Activated CD4-positive, alpha-beta T cell treated with anti-CD3 and anti-CD28 coated beads, Interleukin-2, amount 50 U/mL, for 16 hours (primary cell): ENCODE results near the gene LZTR1.

Experiments used
- DNase-seq: peaks from one replicate; pipeline ENCODE4 v3.0.0-alpha.2; 2020

The LZTR1 gene

GRCh38 chr22:20983081-20983771, 1.1 kb downstream of the LZTR1 start:
- DNase-seq: no peak

DNA sequence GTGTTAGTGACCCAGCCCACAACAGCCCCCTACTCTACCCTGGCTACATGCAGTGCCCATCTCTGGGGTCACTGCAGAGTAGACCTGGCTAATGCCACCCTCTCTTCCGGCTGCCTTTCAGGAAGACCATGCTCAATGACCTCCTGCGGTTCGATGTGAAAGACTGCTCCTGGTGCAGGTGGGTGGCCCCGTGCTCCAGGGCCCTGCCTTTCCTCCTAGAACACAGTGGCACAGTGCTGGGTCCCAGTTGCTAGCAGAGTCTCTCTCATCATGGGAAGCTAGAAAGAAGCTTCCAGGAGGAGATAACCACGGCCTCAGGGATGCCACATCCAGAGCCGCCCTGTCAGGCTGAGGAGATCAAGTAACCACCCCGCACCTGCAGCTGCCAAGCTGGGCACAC, 3.6 kb downstream of the LZTR1 start:
- no peak for DNase-seq

GRCh38 chr22:20986365-20986764, 4.3 kb downstream of the LZTR1 start:
- no peak for DNase-seq

DNA sequence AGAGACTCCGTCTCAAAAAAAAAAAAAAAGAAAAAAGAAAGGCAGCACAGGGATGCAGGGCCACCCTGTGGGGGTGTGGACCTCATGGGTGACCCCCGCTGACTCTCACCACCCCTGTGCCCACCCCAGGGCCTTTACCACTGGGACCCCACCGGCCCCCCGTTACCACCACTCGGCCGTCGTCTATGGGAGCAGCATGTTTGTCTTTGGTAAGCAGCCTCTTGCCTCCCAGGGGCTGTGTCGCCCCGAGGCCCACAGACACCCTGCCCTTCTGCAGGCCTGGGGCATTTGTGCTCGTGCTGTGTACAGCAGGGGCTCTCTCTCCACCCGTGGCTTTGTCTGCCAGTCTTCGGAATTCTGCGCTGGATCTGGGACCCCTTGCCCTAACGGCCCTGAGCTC, 5.3 kb downstream of the LZTR1 start:
- DNase-seq: no peak

- DNase-seq: no peak
Measured at GRCh38 chr22:20988573-20989322, 6.7 kb downstream of the LZTR1 start.

DNA sequence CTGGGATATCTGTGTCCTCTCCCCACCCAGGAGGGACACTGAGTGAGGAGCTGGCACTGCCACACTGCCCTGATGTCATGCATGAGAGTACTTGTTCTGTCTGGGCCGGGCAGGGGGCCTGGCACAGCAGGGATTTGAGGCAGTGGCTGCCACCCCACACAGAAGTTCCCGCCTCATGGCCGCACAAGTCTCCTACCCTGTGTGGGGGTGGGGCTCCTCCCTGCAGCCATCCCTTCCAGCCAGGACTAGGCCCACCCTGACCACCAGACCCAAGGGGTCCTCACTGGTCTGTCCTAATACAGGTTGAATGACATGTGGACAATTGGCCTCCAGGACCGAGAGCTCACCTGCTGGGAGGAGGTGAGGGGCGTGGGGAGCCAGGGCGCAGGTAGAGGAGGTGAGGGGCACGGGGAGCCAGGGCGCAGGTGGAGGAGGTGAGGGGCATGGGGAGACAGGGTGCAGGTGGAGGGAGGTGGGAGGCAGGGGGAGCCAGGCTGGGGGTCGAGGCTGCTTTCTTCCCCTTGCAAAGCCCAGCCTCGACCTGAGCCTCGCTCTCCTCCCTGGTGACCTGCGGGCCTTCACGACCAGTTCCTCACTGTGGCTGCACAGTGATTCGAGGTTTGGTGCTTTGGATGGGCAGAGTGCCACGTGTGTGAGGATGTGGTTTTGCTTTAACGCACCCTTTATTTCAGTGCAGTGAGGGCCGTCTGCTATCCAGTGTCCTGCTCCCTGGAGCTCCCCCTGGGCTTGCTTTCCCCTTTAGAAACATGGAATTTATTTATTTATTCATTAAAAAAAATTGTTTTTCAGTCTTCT, 7.4 kb downstream of the LZTR1 start:
- no peak for DNase-seq

DNA sequence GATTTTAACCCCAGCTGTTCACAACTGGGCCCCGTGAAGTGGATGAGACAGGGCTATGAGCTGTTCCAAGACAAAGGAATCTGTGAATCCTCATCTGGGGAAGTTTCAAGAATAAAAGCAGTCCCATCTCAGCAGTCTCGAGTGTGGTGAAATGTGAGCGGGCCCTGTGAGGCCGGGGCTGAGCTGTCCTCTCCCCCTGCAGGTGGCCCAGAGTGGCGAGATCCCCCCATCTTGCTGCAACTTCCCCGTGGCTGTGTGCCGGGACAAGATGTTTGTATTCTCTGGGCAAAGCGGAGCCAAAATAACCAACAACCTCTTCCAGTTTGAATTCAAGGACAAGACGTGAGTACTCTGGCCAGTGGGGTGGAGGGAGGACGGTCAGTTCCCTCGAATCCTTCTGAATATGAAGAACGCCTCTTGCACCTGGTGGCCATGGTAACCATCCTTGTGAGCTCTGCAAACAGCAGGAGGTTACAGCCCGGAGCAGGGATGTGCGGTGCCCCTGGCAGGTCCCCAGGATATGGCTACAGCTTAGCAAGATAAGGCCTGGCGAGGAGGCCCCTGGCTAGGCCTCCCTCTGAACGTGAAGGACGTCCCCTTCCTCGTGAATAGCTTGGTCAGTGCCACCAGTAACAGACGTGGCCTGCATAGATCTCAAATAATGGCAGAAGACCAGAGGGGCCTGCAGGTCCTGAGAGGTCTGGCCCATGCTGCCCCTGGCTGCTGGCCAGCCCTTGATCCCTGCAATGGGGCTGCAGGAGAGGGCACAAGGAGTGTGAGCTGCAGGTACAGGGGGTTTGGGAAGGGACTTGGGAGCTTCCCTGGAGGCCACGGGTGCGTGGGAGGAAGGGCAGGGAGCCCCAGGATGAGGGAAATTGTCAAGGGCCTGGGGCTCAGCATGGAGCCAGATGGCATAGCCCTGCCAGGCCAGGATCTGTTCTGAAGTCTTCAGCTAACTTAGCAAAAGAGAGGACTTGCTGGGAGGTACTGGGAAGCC, 8.4 kb downstream of the LZTR1 start:
- no peak for DNase-seq

DNA sequence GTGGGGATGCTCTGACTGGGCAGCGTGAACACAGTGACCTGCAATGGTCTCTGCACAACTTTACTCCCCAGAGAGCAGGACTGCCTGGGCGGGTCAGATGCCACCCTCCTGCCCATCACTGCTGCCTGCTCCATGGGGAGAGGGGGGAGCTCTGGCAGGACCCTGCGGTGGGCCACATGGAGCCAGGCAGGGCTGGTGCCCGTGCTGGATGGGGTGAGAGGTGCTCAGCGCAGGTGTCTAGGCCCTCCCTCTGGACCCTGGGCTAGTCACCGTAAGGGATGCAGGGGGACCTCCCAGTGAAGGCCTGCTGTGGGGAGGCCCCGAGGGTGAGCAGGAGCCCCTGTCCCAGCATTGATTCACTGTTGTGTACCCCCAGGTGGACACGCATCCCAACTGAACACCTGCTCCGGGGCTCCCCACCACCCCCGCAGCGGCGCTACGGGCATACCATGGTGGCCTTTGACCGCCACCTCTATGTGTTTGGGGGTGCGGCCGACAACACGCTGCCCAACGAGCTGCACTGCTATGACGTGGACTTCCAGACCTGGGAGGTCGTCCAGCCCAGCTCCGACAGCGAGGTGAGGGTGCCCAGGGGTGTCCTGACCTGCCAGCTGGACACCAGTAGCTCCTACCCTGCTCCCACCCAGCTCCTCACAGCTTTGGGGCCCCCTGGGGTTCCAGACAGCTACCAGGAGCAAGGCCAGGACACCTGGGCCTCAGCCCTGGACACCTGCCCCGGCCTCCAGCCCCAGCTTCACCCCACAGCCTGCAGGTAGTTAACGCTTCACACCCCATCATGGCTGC, 9.4 kb downstream of the LZTR1 start:
- DNase-seq: no peak

GRCh38 chr22:20992056-20992442, 10.0 kb downstream of the LZTR1 start:
- DNase-seq: no peak

DNA sequence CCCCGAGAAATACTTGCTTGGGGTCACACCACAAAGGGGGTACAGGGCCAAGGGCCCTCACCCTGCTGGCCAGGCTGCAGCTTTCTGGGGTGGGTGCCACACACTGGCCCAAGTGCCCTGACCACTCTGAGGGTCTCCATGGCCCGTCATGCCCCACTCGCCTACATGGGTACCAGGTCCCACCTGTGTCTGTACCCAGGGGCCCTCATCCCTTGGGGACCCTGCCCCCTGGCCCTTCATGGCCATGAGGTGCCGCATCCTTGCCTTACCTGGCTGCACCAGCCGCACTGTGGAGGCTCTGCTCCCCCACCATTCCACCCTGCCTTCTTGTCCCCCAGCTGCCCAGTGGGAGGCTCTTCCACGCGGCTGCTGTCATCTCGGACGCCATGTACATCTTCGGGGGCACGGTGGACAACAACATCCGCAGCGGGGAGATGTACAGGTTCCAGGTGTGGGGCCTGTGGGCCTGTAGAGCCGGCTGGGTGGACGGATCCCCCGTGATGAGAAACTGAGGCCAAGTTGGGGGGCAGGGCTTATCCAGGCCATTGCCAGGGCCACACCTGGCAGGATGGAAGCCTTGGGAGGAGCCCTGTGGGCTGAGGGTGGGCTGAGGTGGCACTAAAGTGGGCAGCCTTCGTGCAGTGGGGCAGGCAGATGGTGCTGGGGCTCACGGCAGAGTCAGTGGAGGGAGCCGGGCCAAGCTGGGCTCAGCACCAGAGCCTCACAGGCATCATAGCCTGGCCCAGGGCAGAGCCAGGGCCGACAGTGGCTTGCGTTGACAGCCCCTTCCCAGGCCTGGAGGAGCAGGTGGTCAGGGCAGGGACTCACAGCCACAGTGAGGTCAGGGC, 10.6 kb downstream of the LZTR1 start:
- no peak for DNase-seq

GRCh38 chr22:20993304-20994127, 11.4 kb downstream of the LZTR1 start:
- DNase-seq: no peak

DNA sequence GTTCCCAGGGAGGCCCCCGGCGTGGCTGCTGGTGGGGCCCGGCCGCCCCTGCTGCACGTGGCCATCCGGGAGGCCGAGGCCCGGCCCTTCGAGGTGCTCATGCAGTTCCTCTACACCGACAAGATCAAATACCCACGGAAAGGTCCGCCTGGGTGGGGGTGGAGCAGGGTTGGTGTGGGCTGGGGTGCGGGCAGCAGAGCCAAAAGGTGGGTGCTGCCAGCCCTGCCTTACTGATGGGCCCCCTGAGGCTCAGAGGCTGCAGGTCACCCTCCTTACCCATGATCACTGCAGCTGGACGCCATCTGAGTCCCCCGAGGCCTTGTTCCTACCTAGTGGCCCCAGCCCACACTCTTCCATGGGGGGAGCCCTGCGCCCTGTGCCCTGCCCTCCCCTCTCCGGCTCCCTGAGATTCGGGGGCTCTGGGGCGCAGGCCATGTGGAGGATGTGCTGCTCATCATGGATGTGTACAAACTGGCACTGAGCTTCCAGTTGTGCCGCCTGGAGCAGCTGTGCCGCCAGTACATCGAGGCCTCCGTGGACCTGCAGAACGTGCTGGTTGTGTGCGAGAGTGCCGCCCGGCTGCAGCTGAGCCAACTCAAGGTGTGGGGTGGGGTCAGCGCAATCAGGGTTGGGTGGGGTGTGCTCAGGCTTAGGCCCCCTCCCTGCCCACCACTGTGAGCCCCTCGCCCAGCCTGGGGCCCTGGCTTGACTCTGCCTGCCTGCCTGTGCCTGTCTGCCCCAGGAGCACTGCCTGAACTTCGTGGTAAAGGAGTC, 12.2 kb downstream of the LZTR1 start:
- no peak for DNase-seq

- no peak for DNase-seq
Measured at GRCh38 chr22:20994902-20995241, 12.8 kb downstream of the LZTR1 start.

GRCh38 chr22:20995329-20996030, 13.4 kb downstream of the LZTR1 start:
- DNase-seq: no peak

DNA sequence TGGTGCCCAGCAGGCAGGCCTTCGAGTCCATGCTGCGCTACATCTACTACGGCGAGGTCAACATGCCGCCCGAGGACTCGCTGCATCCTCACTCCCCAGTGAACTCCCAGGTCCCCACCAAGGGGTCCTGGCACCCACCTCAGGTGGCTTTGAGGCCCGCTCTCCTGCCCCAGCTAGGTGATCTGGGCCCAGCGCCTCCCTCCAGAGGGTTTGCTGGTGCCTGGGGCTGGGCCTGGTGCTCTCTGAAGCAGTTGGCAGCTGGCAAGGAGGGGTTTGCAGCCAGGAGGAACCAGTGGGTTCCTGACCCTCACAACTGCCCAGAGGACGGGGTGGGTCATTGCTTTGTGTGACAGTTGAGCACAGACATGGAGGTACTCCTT, 13.9 kb downstream of the LZTR1 start:
- no peak for DNase-seq

GRCh38 chr22:20996598-20997535, 14.8 kb downstream of the LZTR1 start:
- DNase-seq: no peak
